ENCODE data around the gene FAM227B. TPM values are rescaled to one million over a fixed set of nuclear protein-coding genes. Genes with fewer than 3 reads are reported as not detected.

Gene FAM227B
- total and polyA plus RNA-seq, 2 of the 13 experiments (the other 11 are each of a cell fraction or from before 2014, with no cell fraction given), result 1.9 to 2.6 TPM

- H3K79me2 ChIP-seq (ENCODE audit: insufficient read depth, low read length), result no peaks in the 10 kb centered on the region
- H3K4me2 ChIP-seq (ENCODE audit: low read depth, low read length), result no peak overlapping the region
- ATAC-seq, result no peak
- POLR2A ChIA-PET, result no interaction called here
- BruUV-seq (replicated peaks), result no TSS peak
- H3K9ac ChIP-seq (ENCODE audit: insufficient read depth, low read depth, low read length), result no peak overlapping the region
- no peak for DNase-seq (ENCODE audit: low spot score)
- H3K36me3 ChIP-seq (replicated peaks in 1 of 2; ENCODE audit: control insufficient read depth in 1 of 2, insufficient read depth in 2 of 2, low read length in 2 of 2), result no peaks in the 10 kb centered on the region
- H3K4me1 ChIP-seq (ENCODE audit: insufficient read depth, low read length), result no peaks in the 10 kb centered on the region
- no peaks in the 10 kb centered on the region for H4K20me1 ChIP-seq (ENCODE audit: insufficient read depth, low read length)
- H3K4me3 ChIP-seq (replicated peaks in 1 of 3; ENCODE audit: insufficient read depth in 1 of 3, low read depth in 2 of 3, low read length in 3 of 3), result no peak overlapping the region
- no peaks in the 10 kb centered on the region for H3K27me3 ChIP-seq (ENCODE audit: control insufficient read depth in 1 of 2, insufficient read depth in 2 of 2, low read length in 2 of 2)
- in situ Hi-C loops (cut with HindIII; ENCODE audit: extremely low pct_ligation_motif_present, low pct_unique_long_range_greater_than_20kb) (no loop called here), intact Hi-C loops (cut with micrococcal nuclease; ENCODE audit: unreplicated experiment) (no loop called here)
- no peak for TF ChIP-seq IRF1 (CRISPR knock-in tag; IDR thresholded peaks at IDR 0.05; ENCODE audit: low read depth)
- TF ChIP-seq ZNF609 (CRISPR knock-in tag; IDR thresholded peaks at IDR 0.05; ENCODE audit: borderline replicate concordance), result no peak
- TF ChIP-seq FIP1L1 (IDR thresholded peaks at IDR 0.05; ENCODE audit: borderline replicate concordance, insufficient read depth, low read depth, low read length), result no peak
- no peak for TF ChIP-seq ZNF496 (CRISPR knock-in tag; IDR thresholded peaks at IDR 0.05; ENCODE audit: insufficient replicate concordance)
- no peak for TF ChIP-seq TOE1 (CRISPR knock-in tag; IDR thresholded peaks at IDR 0.05)
- TF ChIP-seq HOXA5 (CRISPR knock-in tag; IDR thresholded peaks at IDR 0.05), result no peak
- no peak for TF ChIP-seq ZNF205 (CRISPR knock-in tag; IDR thresholded peaks at IDR 0.05)
- no peak for TF ChIP-seq HMGA1 (CRISPR knock-in tag; conservative IDR thresholded peaks at IDR 0.05)
- TF ChIP-seq KAT8 (CRISPR knock-in tag; IDR thresholded peaks at IDR 0.05), result no peak
- no peak for TF ChIP-seq ZC3H13 (CRISPR knock-in tag; IDR thresholded peaks at IDR 0.05)
- no peak for TF ChIP-seq CEBPG (CRISPR knock-in tag; IDR thresholded peaks at IDR 0.05)
- no peak for TF ChIP-seq ZNF207 (IDR thresholded peaks at IDR 0.05; ENCODE audit: borderline replicate concordance)
- no peak for TF ChIP-seq SALL1 (CRISPR knock-in tag; IDR thresholded peaks at IDR 0.05)
- no peak for FAIRE-seq
- no peaks in the 10 kb centered on the region for H3K9me3 ChIP-seq (ENCODE audit: low read length)
- whole genome bisulfite sequencing (ENCODE audit: low lambda C conversion rate), result 9% methylated on average over 1 of the region's 1 CpG
- no peak overlapping the region for H2AFZ ChIP-seq (ENCODE audit: low read length)
- CTCF ChIA-PET (ENCODE audit: low intra/inter-chr PET ratio, low total read pairs), result no interaction called here
- no peak overlapping the region for H3K27ac ChIP-seq (ENCODE audit: extremely low read length, insufficient read depth, low read length)
Measured at GRCh38 chr15:49418811-49419210, 201.8 kb downstream of the FAM227B start.

Data from HepG2 (cell line).